Lower lobe of right lung (tissue), 2 donors: ENCODE results near the gene NDST3. TPM values are rescaled to one million over a fixed set of nuclear protein-coding genes. Genes with fewer than 3 reads are reported as not detected.
A peak's percentile ranks its signal among the peaks of the same experiment; 100 is the strongest.

ENCODE experiments used
- ATAC-seq, 2 donors: fragments of 200-7000 bp; cut with Tn5 transposase; one replicate each; pipeline ENCODE4 v1.9.1; 2020 to 2022; ENCODE audit warnings: mild to moderate bottlenecking in 2 of 2, moderate library complexity in 2 of 2
- DNase-seq: peaks from one replicate; pipeline ENCODE4 v3.0.0-alpha.2; 2020
- H3K27ac ChIP-seq: fragments of 200-600 bp; one replicate; pipeline ENCODE4 v1.8.0; 2022
- H3K27me3 ChIP-seq: fragments of 200-600 bp; one replicate; pipeline ENCODE4 v1.8.0; 2022; ENCODE audit warnings: low read depth
- H3K36me3 ChIP-seq: fragments of 200-600 bp; one replicate; pipeline ENCODE4 v1.8.0; 2022; ENCODE audit warnings: mild to moderate bottlenecking
- H3K4me1 ChIP-seq: fragments of 200-600 bp; one replicate; pipeline ENCODE4 v1.8.0; 2022
- H3K4me3 ChIP-seq: fragments of 200-600 bp; one replicate; pipeline ENCODE4 v1.8.0; 2022; ENCODE audit warnings: mild to moderate bottlenecking
- H3K9me3 ChIP-seq: fragments of 200-600 bp; one replicate; pipeline ENCODE4 v1.8.0; 2022
- CTCF ChIP-seq: fragments of 200-600 bp; IDR thresholded peaks from one replicate; pipeline ENCODE4 v1.8.0; 2022; ENCODE audit warnings: antibody characterized with exemption, mild to moderate bottlenecking
- intact Hi-C: fragments of 100-400 bp; cut with DNase I; formaldehyde crosslinking; loops from one replicate; pipeline ENCODE4 v1.11.0; 2022
- total RNA-seq: library from RNA; stranded (reverse); fragmentation: NEBNext Ultra II Directional; extraction: Animal tissue kit (Norgen Biotek cat#: 25700); gene quantifications from one replicate; pipeline ENCODE4 v1.2.1, GENCODE V29; 2021
- donor health status: DM: no; HTN: yes; CAD: no; lungs with severe emphysema.

The NDST3 gene
- total RNA-seq, 1 donor from 2014 or later = 0.06 TPM

GRCh38 chr4:118224243-118224829, 190.1 kb downstream of the NDST3 start:
- H3K27ac ChIP-seq = no peak overlapping the region
- H3K4me3 ChIP-seq = no peak overlapping the region
- TF ChIP-seq CTCF = peak; percentile 57
- H3K4me1 ChIP-seq = no peaks in the 10 kb centered on the region
- ATAC-seq (peak; percentile 51 to 54), DNase-seq (no peak)
- H3K27me3 ChIP-seq = no peaks in the 10 kb centered on the region
- H3K9me3 ChIP-seq = no peaks in the 10 kb centered on the region
- H3K36me3 ChIP-seq = no peaks in the 10 kb centered on the region
- intact Hi-C loops = no loop called here

DNA sequence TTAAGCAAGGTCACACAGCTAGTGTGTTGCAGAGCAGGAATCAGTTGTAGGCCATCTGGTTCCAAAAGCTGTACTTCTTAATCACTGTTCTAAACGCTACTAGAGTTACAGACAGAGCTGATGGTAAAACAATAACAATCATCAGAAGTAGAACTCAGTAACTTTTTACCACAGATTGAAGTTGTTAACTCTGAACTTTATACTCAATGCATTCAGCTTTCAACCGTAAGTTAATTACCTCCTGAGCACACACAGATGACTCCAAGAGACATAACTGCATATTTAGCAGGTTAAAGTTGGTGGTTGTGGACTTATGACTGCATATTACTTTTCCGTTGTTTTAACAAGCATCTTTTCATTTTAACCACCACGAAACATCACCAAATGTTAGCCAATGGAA, 191.2 kb downstream of the NDST3 start:
- no peaks in the 10 kb centered on the region for H3K9me3 ChIP-seq
- no peak for TF ChIP-seq CTCF
- H3K27me3 ChIP-seq = no peaks in the 10 kb centered on the region
- no peak for ATAC-seq
- H3K36me3 ChIP-seq = no peaks in the 10 kb centered on the region
- H3K4me1 ChIP-seq = no peaks in the 10 kb centered on the region
- no peak for DNase-seq
- H3K4me3 ChIP-seq = no peak overlapping the region
- H3K27ac ChIP-seq = no peak overlapping the region
- intact Hi-C loops = no loop called here

DNA sequence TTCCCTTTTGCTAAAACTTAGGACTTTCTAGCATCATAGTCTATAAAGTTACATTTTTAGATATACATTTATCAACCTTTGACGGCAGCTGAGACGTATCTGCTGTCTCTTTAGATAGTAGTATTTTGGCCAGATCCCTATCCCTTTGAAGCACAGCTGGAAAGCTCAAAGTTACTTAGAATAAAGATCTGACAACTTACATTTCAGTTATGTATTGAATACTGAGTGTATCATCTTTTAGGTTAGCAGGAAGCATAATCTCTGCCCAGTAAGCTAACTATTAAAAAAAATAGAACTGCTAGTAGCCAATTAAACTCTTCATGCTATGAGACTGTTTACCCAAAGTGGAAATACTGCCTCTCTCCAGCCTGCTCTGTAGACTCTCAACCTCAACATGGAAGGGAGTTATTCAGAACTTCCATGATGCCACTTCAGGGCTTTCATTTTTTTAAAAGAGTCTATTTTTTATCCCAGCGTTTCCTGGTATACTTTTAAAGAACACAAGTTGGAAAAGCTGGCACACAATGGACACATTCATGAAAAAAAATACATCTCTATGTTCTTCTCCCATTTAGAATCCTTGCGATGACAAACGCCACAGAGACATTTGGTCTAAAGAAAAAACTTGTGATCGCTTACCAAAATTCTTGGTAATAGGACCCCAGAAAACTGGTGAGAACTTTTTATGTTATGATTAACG, 192.2 kb downstream of the NDST3 start:
- DNase-seq = no peak
- Histone ChIP-seq H3K4me1 (no peaks in the 10 kb centered on the region), H3K27ac (no peak overlapping the region), H3K9me3 (no peaks in the 10 kb centered on the region), H3K27me3 (no peaks in the 10 kb centered on the region), H3K4me3 (no peak overlapping the region), H3K36me3 (no peaks in the 10 kb centered on the region)
- no peak for TF ChIP-seq CTCF
- intact Hi-C loops = no loop called here
- ATAC-seq = no peak

DNA sequence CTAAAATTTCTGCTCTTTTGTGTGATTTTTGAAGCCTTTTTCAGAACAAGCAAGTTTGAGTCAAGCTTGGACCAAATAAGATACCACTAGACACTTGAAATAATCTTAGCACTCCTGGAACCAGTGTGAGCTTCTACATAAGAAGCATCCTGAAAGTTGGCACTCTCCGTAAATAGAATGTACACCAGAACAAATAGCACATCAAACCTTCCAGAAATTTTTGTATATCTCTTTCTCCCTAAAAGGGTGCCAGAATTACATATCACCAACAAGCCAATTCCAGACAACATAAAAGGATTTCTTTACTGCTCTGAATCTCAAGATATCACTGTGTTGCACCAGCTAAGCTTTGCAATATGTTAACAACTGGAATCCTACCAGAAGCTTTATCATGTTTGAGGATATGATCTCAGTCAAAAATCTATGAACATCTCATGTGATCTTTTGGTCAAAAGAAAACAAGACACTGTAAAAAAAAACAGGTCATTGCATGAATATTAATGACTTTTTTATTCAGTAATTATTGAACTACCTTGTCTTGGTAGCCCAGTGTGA, 201.4 kb downstream of the NDST3 start:
- Histone ChIP-seq H3K27ac (no peak overlapping the region), H3K27me3 (peaks cover 4% of the 10 kb centered on the region), H3K9me3 (no peaks in the 10 kb centered on the region), H3K4me1 (no peaks in the 10 kb centered on the region), H3K36me3 (no peaks in the 10 kb centered on the region), H3K4me3 (no peak overlapping the region)
- ATAC-seq (no peak), DNase-seq (no peak)
- no peak for TF ChIP-seq CTCF
- intact Hi-C loops = no loop called here

- ATAC-seq = no peak
- no peak overlapping the region for H3K27ac ChIP-seq
- H3K4me1 ChIP-seq = no peaks in the 10 kb centered on the region
- H3K9me3 ChIP-seq = no peaks in the 10 kb centered on the region
- H3K27me3 ChIP-seq = peaks cover 4% of the 10 kb centered on the region
- intact Hi-C loops = no loop called here
- no peak overlapping the region for H3K4me3 ChIP-seq
- no peaks in the 10 kb centered on the region for H3K36me3 ChIP-seq
- DNase-seq = no peak
- no peak for TF ChIP-seq CTCF
Measured at GRCh38 chr4:118237531-118237930, 203.2 kb downstream of the NDST3 start.
